K562 (cell line): ENCODE data around the gene MYPN. TPM values are rescaled to one million over a fixed set of nuclear protein-coding genes. Genes with fewer than 3 reads are reported as not detected.

Experiments used
- ADNP ChIP-seq: fragments of 200-800 bp; sonication (Bioruptor generic); IDR thresholded peaks from 2 replicates; pipeline ENCODE4 v1.6.1; 2016; ENCODE audit warnings: missing genetic modification characterization, missing compliant biosample characterization
- BRD4 ChIP-seq: fragments of 200-600 bp; sonication (generic); IDR thresholded peaks from 2 replicates; pipeline ENCODE4 v1.6.1; 2017; ENCODE audit warnings: inconsistent platforms
- CHAMP1 ChIP-seq: fragments of 450-650 bp; IDR thresholded peaks from 2 replicates; pipeline ENCODE4 v1.6.1; 2016; ENCODE audit warnings: mild to moderate bottlenecking
- CREB3L1 ChIP-seq: fragments of 450-650 bp; IDR thresholded peaks from 2 replicates; pipeline ENCODE4 v1.6.1; 2014; ENCODE audit warnings: low read depth, mild to moderate bottlenecking, moderate library complexity, borderline replicate concordance
- CREBBP ChIP-seq: IDR thresholded peaks from one replicate; pipeline ENCODE4 v1.6.1; 2012; ENCODE audit warnings: low read depth, mild to moderate bottlenecking, control low read depth, inconsistent platforms, low read length
- ELK1 ChIP-seq: sonication (generic); formaldehyde crosslinking; IDR thresholded peaks from 2 replicates; pipeline ENCODE4 v1.8.1; 2022; ENCODE audit warnings: missing genetic modification reagents
- HDAC6 ChIP-seq: IDR thresholded peaks from 2 replicates; pipeline ENCODE4 v1.6.1; 2012; ENCODE audit warnings: low read depth, mild to moderate bottlenecking, control low read depth, inconsistent platforms, low read length, moderate library complexity
- HDGF ChIP-seq: fragments of 450-650 bp; IDR thresholded peaks from 2 replicates; pipeline ENCODE4 v1.6.1; 2016
- NR2C2 ChIP-seq, 2 experiments: fragments of 200-800 bp in 1 of 2; sonication (Bioruptor generic) in 1 of 2; sonication (generic) in 1 of 2; formaldehyde crosslinking in 1 of 2; IDR thresholded peaks; 2 replicates each; pipeline versions ENCODE4 v1.6.1 to v1.8.0; 2016 to 2022; ENCODE audit warnings: mild to moderate bottlenecking in 1 of 2, missing compliant biosample characterization in 1 of 2, missing genetic modification characterization in 1 of 2, missing genetic modification reagents in 1 of 2
- PTTG1 ChIP-seq: fragments of 450-650 bp; IDR thresholded peaks from 2 replicates; pipeline ENCODE4 v1.6.1; 2016; ENCODE audit warnings: low read depth, mild to moderate bottlenecking, missing genetic modification characterization, missing compliant biosample characterization
- RAD51 ChIP-seq: fragments of 450-650 bp; IDR thresholded peaks from 2 replicates; pipeline ENCODE4 v1.7.1; 2016; ENCODE audit warnings: low read depth, mild to moderate bottlenecking, borderline replicate concordance
- SP1 ChIP-seq: sonication (generic); formaldehyde crosslinking; IDR thresholded peaks from 2 replicates; pipeline ENCODE4 v1.8.1; 2022; ENCODE audit warnings: mild to moderate bottlenecking, missing genetic modification reagents
- SUPT5H ChIP-seq: fragments of 450-650 bp; IDR thresholded peaks from 2 replicates; pipeline ENCODE4 v1.6.1; 2016
- ZNF224 ChIP-seq: sonication (generic); formaldehyde crosslinking; IDR thresholded peaks from 2 replicates; pipeline ENCODE4 v1.8.0; 2022; ENCODE audit warnings: mild to moderate bottlenecking, missing genetic modification reagents
- polyA plus RNA-seq, 8 experiments: library from polyadenylated mRNA; depleted of rRNA in 4 of 8; stranded (reverse) in 5 of 8; unstranded in 3 of 8; fragments of >200 nt; fragmentation: Nextera tagmentation in 2 of 8; fragmentation: Illumina TruSeq in 1 of 8; extraction: Ambion mirVana in 2 of 8; extraction: Trizol in 1 of 8; gene quantifications; 2 replicates each; pipeline versions ENCODE4 v1.2.1 to v1.2.3, GENCODE V29; 2011 to 2014; ENCODE audit warnings: inconsistent platforms in 1 of 8, missing spikeins in 1 of 8
- total RNA-seq, 7 experiments: library from RNA; depleted of rRNA in 6 of 7; stranded (reverse); fragments of >200 nt in 6 of 7; fragmentation: Illumina TruSeq in 2 of 7; extraction: Trizol in 2 of 7; gene quantifications; 2 replicates each; pipeline versions ENCODE4 v1.2.1 to v1.2.3, GENCODE V29; 2011 to 2021; ENCODE audit warnings: low replicate concordance in 1 of 7
- TF ChIP-seq, protein P1 (sequence below), 2 experiments: fragments of 450-650 bp; IDR thresholded peaks; 2 replicates each; pipeline ENCODE4 v1.6.1; 2016
- TF ChIP-seq, protein P2 (sequence below): sonication (generic); formaldehyde crosslinking; IDR thresholded peaks from 2 replicates; pipeline ENCODE4 v1.8.0; 2022; ENCODE audit warnings: mild to moderate bottlenecking, missing genetic modification reagents, borderline replicate concordance
- TF ChIP-seq, protein P3 (sequence below): sonication (generic); formaldehyde crosslinking; IDR thresholded peaks from 2 replicates; pipeline ENCODE4 v1.8.1; 2022; ENCODE audit warnings: missing genetic modification reagents

MYPN gene
- total and polyA plus RNA-seq, 9 of the 15 experiments (the other 6 are each of a cell fraction or from before 2014, with no cell fraction given) = not detected

DNA sequence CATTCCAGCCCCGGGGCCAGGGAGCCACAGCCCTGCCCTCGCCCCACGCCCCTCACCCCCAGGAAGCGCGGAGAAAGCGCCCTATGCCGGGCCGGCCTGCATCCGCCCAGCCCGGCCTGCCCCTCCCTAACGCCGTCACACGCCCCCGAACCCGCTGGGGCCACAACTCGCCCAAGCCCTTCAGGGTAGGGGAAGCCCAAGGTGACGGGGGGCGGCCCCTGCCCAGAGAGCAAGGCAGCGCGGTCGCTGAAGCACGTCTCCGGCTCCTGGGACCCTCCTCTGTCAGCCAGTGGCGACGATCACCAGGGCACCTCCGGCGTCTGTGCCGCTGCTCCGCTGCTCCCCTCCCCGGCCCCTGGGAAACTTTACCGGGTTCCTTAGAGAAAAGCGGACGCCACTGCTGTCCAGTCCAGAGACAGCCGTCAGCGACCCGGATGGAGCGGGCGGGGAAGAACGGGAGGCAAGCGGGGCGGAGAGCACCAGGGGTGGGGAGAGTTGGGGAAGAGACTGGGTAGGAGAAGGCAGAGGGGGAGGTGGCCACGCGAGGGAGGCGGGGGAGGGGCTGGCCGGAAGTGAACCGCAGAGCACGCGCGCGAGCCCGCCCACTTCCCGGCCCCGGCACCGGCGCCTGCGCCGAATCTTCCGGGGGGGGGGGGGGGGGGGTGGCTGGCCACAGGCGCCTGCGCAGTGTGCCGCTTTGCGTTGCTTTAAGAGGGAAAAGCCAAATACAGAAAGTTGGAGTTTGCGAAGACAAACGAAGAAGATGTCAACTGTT, 34.3 kb upstream of the MYPN start, which contains the start of gene HERC4 (continued):
- TF ChIP-seq, protein P1, sequence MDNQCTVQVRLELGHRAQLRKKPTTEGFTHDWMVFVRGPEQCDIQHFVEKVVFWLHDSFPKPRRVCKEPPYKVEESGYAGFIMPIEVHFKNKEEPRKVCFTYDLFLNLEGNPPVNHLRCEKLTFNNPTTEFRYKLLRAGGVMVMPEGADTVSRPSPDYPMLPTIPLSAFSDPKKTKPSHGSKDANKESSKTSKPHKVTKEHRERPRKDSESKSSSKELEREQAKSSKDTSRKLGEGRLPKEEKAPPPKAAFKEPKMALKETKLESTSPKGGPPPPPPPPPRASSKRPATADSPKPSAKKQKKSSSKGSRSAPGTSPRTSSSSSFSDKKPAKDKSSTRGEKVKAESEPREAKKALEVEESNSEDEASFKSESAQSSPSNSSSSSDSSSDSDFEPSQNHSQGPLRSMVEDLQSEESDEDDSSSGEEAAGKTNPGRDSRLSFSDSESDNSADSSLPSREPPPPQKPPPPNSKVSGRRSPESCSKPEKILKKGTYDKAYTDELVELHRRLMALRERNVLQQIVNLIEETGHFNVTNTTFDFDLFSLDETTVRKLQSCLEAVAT (IDR thresholded peaks at IDR 0.05) = peak in 1 of 2 experiments; percentile 50; a peak in 1 of 4 replicates
- TF ChIP-seq HDAC6 = no peak
- TF ChIP-seq CREB3L1 = 0 out of 2 replicates have a peak, but pooled peaks have one; percentile 43
- TF ChIP-seq CHAMP1 = no peak
- 0 out of 2 replicates have a peak, but pooled peaks have one; percentile 61 for TF ChIP-seq BRD4
- no peak for TF ChIP-seq ELK1
- TF ChIP-seq RAD51 = no peak
- peak; percentile 70 for TF ChIP-seq SP1
- TF ChIP-seq PTTG1 (tag) = no peak
- TF ChIP-seq, protein P2, sequence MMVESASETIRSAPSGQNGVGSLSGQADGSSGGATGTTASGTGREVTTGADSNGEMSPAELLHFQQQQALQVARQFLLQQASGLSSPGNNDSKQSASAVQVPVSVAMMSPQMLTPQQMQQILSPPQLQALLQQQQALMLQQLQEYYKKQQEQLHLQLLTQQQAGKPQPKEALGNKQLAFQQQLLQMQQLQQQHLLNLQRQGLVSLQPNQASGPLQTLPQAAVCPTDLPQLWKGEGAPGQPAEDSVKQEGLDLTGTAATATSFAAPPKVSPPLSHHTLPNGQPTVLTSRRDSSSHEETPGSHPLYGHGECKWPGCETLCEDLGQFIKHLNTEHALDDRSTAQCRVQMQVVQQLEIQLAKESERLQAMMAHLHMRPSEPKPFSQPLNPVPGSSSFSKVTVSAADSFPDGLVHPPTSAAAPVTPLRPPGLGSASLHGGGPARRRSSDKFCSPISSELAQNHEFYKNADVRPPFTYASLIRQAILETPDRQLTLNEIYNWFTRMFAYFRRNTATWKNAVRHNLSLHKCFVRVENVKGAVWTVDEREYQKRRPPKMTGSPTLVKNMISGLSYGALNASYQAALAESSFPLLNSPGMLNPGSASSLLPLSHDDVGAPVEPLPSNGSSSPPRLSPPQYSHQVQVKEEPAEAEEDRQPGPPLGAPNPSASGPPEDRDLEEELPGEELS = peak; percentile 69; the same call in 1 of the 2 replicates
- peak; percentile 37; the same call in 1 of the 2 replicates for TF ChIP-seq NR2C2 (CRISPR knock-in tag; IDR thresholded peaks at IDR 0.05)
- peak; percentile 91 for TF ChIP-seq NR2C2 (tag; IDR thresholded peaks at IDR 0.05)
- no peak for TF ChIP-seq HDGF
- no peak for TF ChIP-seq ZNF224 (CRISPR knock-in tag)
- peak; percentile 91 for TF ChIP-seq SUPT5H
- TF ChIP-seq ADNP (tag) = no peak
- TF ChIP-seq CREBBP = no peak
- TF ChIP-seq, protein P3, sequence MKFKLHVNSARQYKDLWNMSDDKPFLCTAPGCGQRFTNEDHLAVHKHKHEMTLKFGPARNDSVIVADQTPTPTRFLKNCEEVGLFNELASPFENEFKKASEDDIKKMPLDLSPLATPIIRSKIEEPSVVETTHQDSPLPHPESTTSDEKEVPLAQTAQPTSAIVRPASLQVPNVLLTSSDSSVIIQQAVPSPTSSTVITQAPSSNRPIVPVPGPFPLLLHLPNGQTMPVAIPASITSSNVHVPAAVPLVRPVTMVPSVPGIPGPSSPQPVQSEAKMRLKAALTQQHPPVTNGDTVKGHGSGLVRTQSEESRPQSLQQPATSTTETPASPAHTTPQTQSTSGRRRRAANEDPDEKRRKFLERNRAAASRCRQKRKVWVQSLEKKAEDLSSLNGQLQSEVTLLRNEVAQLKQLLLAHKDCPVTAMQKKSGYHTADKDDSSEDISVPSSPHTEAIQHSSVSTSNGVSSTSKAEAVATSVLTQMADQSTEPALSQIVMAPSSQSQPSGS = no peak
